ENCODE measurements around the gene CLDN11. TPM values are rescaled to one million over a fixed set of nuclear protein-coding genes. Genes with fewer than 3 reads are reported as not detected.

CLDN11 gene
- total RNA-seq, 1 experiment from 2014 or later: 0.22 TPM

GRCh38 chr3:170477395-170477794 is 58.7 kb downstream of the CLDN11 start:
- no peak overlapping the region for H3K4me3 ChIP-seq (replicated peaks in 1 of 2; ENCODE audit: low read depth in 1 of 2, low read length in 2 of 2)
- H3K4me2 ChIP-seq (ENCODE audit: low read length): no peak overlapping the region
- no peak for DNase-seq (ENCODE audit: low read depth, low spot score)
- ChIA-PET RAD21 (ENCODE audit: low non-redundant PET in 1 of 2, low total read pairs in 2 of 2, uncharacterized antibody in 2 of 2, unreplicated experiment in 2 of 2) (no interaction called here), CTCF (no interaction called here), POLR2A (no interaction called here)
- H3K79me2 ChIP-seq (ENCODE audit: insufficient read depth, low read length): no peaks in the 10 kb centered on the region
- intact Hi-C loops (cut with micrococcal nuclease): no loop called here
- no peak for TF ChIP-seq CTCF (IDR thresholded peaks at IDR 0.05 in 2 of 3, conservative IDR thresholded peaks at IDR 0.05 in 1 of 3; ENCODE audit: borderline replicate concordance in 1 of 3, insufficient read depth in 1 of 3, low read depth in 2 of 3, low read length in 2 of 3)
- no peak for TF ChIP-seq JUND (IDR thresholded peaks at IDR 0.05)
- TF ChIP-seq, protein P1, sequence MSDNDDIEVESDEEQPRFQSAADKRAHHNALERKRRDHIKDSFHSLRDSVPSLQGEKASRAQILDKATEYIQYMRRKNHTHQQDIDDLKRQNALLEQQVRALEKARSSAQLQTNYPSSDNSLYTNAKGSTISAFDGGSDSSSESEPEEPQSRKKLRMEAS (IDR thresholded peaks at IDR 0.05): no peak
- TF ChIP-seq EGR1 (IDR thresholded peaks at IDR 0.05; ENCODE audit: low read depth): no peak
- no peak for TF ChIP-seq TCF7L2 (IDR thresholded peaks at IDR 0.05; ENCODE audit: borderline replicate concordance, extremely low read depth, insufficient read depth, insufficient read length)
- no peak for TF ChIP-seq FOSL1 (IDR thresholded peaks at IDR 0.05; ENCODE audit: low read depth)
- TF ChIP-seq CEBPB (IDR thresholded peaks at IDR 0.05; ENCODE audit: low read depth): no peak
- no peak for TF ChIP-seq EZH2phosphoT487 (IDR thresholded peaks at IDR 0.05; ENCODE audit: borderline replicate concordance)
- no peak for TF ChIP-seq RAD21 (IDR thresholded peaks at IDR 0.05; ENCODE audit: low read depth)
- TF ChIP-seq ELF1 (IDR thresholded peaks at IDR 0.05; ENCODE audit: borderline replicate concordance, low read depth): no peak
- TF ChIP-seq, protein P2, sequence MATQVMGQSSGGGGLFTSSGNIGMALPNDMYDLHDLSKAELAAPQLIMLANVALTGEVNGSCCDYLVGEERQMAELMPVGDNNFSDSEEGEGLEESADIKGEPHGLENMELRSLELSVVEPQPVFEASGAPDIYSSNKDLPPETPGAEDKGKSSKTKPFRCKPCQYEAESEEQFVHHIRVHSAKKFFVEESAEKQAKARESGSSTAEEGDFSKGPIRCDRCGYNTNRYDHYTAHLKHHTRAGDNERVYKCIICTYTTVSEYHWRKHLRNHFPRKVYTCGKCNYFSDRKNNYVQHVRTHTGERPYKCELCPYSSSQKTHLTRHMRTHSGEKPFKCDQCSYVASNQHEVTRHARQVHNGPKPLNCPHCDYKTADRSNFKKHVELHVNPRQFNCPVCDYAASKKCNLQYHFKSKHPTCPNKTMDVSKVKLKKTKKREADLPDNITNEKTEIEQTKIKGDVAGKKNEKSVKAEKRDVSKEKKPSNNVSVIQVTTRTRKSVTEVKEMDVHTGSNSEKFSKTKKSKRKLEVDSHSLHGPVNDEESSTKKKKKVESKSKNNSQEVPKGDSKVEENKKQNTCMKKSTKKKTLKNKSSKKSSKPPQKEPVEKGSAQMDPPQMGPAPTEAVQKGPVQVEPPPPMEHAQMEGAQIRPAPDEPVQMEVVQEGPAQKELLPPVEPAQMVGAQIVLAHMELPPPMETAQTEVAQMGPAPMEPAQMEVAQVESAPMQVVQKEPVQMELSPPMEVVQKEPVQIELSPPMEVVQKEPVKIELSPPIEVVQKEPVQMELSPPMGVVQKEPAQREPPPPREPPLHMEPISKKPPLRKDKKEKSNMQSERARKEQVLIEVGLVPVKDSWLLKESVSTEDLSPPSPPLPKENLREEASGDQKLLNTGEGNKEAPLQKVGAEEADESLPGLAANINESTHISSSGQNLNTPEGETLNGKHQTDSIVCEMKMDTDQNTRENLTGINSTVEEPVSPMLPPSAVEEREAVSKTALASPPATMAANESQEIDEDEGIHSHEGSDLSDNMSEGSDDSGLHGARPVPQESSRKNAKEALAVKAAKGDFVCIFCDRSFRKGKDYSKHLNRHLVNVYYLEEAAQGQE (IDR thresholded peaks at IDR 0.05; ENCODE audit: low read depth): no peak
- TF ChIP-seq POLR2AphosphoS5 (IDR thresholded peaks at IDR 0.05; ENCODE audit: low read depth, low read length): no peak
- H4K20me1 ChIP-seq (ENCODE audit: insufficient read depth): no peaks in the 10 kb centered on the region
- no peaks in the 10 kb centered on the region for H3K4me1 ChIP-seq (ENCODE audit: control insufficient read depth in 1 of 2, insufficient read depth in 2 of 2, low read length in 2 of 2)
- no peak overlapping the region for H2AFZ ChIP-seq (ENCODE audit: low read depth, low read length, poor library complexity, severe bottlenecking)
- no peaks in the 10 kb centered on the region for H3K9me3 ChIP-seq (ENCODE audit: control insufficient read depth in 1 of 2, insufficient read depth in 1 of 2, low read depth in 1 of 2, low read length in 2 of 2)
- no peak overlapping the region for H3K27ac ChIP-seq (ENCODE audit: low read depth, low read length)
- no peaks in the 10 kb centered on the region for H3K9me2 ChIP-seq (ENCODE audit: insufficient read depth)
- no peaks in the 10 kb centered on the region for H3K36me3 ChIP-seq (ENCODE audit: control insufficient read depth in 1 of 2, insufficient read depth in 2 of 2, low read length in 2 of 2)
- no TSS peak for BruUV-seq (replicated peaks)
- H3K9ac ChIP-seq (ENCODE audit: low read length): no peak overlapping the region
- H3K27me3 ChIP-seq (ENCODE audit: insufficient read depth, low read length): no peaks in the 10 kb centered on the region
- ATAC-seq: no peak

All from HCT116 (cell line).